NCI-H146 treated with DMSO at 0.1 percent for 48 hours (cell line): ENCODE measurements around the gene PPEF1.
"Not testable (repeated sequence)": the region's sequence is repeated elsewhere in the genome, so short reads cannot be mapped to it uniquely, and the experiment has no call there.

ENCODE experiments used
- DNase-seq: peaks from one replicate; lab custom pipeline; 2025; ENCODE audit not compliant: unreplicated experiment; lab: John Stamatoyannopoulos, UW

PPEF1 gene

GRCh38 chrX:18793601-18794089 is 86.2 kb downstream of the PPEF1 start:
- no peak for DNase-seq

- no peak for DNase-seq
These were observed 89.7 kb downstream of the PPEF1 start for GRCh38 chrX:18797141-18797540.

GRCh38 chrX:18799911-18800310 is 92.5 kb downstream of the PPEF1 start:
- no peak for DNase-seq

- DNase-seq: no peak
These were observed 102.2 kb downstream of the PPEF1 start for GRCh38 chrX:18809641-18810040.

GRCh38 chrX:18810416-18810815 is 103.0 kb downstream of the PPEF1 start:
- no peak for DNase-seq

- DNase-seq: no peak
These were observed 117.9 kb downstream of the PPEF1 start for GRCh38 chrX:18825375-18825774.

GRCh38 chrX:18828832-18829404 is 121.5 kb downstream of the PPEF1 start:
- no peak for DNase-seq

- no peak for DNase-seq
These were observed 125.8 kb downstream of the PPEF1 start for GRCh38 chrX:18833071-18833731.

- DNase-seq: not testable (repeated sequence)
These were observed 140.5 kb downstream of the PPEF1 start for GRCh38 chrX:18847901-18848300.

- DNase-seq: no peak
These were observed 148.6 kb downstream of the PPEF1 start for GRCh38 chrX:18855919-18856644.

- no peak for DNase-seq
These were observed 149.2 kb downstream of the PPEF1 start for GRCh38 chrX:18856645-18856997.

- DNase-seq: no peak
These were observed 154.1 kb downstream of the PPEF1 start for GRCh38 chrX:18861511-18861910.

- DNase-seq: no peak
These were observed 157.0 kb downstream of the PPEF1 start for GRCh38 chrX:18864390-18864920.

GRCh38 chrX:18871161-18871890 is 163.9 kb downstream of the PPEF1 start:
- no peak for DNase-seq

GRCh38 chrX:18871970-18872369 is 164.5 kb downstream of the PPEF1 start:
- DNase-seq: no peak

- DNase-seq: no peak
These were observed 165.2 kb downstream of the PPEF1 start for GRCh38 chrX:18872621-18873020.

- no peak for DNase-seq
These were observed 165.8 kb downstream of the PPEF1 start for GRCh38 chrX:18873189-18873791.

GRCh38 chrX:18873836-18874235 is 166.4 kb downstream of the PPEF1 start:
- no peak for DNase-seq

GRCh38 chrX:18874560-18875255 is 167.3 kb downstream of the PPEF1 start:
- no peak for DNase-seq

GRCh38 chrX:18875256-18875878 is 167.9 kb downstream of the PPEF1 start:
- DNase-seq: no peak
